HL-60 (cell line): ENCODE measurements around the gene EHBP1L1.

Experiments used
- DNase-seq, 2 experiments: peaks; one replicate each; pipeline ENCODE4 v3.0.0-alpha.2; 2010 to 2020; ENCODE audit warnings: low read depth in 1 of 2, low spot score in 1 of 2
- H3K27ac ChIP-seq: fragments of 250-450 bp; sonication (Bioruptor Pico); replicated peaks from 2 replicates; pipeline ENCODE4 v1.5.1; 2020; ENCODE audit warnings: mild to moderate bottlenecking, moderate library complexity
- H3K27me3 ChIP-seq: fragments of 250-450 bp; sonication (Bioruptor Pico); 2 replicates; pipeline ENCODE4 v1.5.1; 2021; ENCODE audit warnings: mild to moderate bottlenecking, moderate library complexity; ENCODE audit not compliant: insufficient read depth, poor library complexity, severe bottlenecking
- H3K4me3 ChIP-seq: replicated peaks from 2 replicates; pipeline ENCODE4 v1.5.1; 2011; ENCODE audit warnings: mild to moderate bottlenecking, control low read depth, low read length; ENCODE audit not compliant: insufficient read depth
- GABPA ChIP-seq: IDR thresholded peaks from 2 replicates; pipeline ENCODE4 v1.6.1; 2012; ENCODE audit warnings: low read depth
- POLR2AphosphoS5 ChIP-seq: IDR thresholded peaks from 2 replicates; pipeline ENCODE4 v1.6.1; 2012; ENCODE audit warnings: low read depth
- SPI1 ChIP-seq: IDR thresholded peaks from 2 replicates; pipeline ENCODE4 v1.6.1; 2012; ENCODE audit warnings: low read depth, mild to moderate bottlenecking, borderline replicate concordance
- TF ChIP-seq, protein P1 (sequence below): IDR thresholded peaks from one replicate; pipeline ENCODE4 v1.5.1; 2011; ENCODE audit warnings: low read length, control low read depth, inconsistent platforms; ENCODE audit not compliant: insufficient read depth
- TF ChIP-seq, protein P2 (sequence below): IDR thresholded peaks from 2 replicates; pipeline ENCODE4 v1.6.1; 2012; ENCODE audit warnings: low read depth; ENCODE audit not compliant: insufficient replicate concordance

The EHBP1L1 gene

DNA sequence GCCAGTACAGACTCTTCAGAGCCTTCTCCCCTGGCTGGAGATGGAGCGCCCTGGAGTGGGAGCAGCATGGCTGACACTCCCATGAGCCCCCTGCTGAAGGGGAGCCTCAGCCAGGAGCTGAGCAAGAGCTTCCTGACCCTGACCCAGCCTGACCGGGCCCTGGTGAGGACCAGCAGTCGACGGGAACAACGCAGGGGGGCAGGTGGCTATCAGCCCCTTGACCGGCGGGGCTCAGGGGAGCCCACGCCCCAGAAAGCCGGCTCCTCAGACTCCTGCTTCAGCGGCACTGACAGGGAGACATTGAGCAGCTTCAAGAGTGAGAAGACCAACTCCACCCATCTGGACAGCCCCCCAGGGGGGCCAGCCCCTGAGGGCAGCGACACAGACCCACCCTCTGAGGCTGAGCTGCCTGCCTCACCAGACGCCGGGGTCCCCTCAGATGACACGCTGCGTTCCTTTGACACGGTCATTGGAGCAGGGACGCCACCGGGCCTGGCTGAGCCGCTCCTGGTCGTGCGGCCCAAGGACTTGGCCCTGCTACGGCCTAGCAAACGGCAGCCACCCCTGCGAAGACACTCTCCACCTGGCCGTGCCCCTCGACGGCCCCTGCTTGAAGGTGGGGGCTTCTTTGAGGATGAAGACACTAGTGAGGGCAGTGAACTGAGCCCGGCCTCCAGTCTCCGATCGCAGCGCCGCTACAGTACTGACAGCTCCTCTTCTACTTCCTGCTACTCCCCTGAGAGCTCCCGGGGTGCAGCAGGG is 42.3 kb downstream of the EHBP1L1 start:
- Histone ChIP-seq H3K4me3 (no peak overlapping the region), H3K27ac (no peak overlapping the region), H3K27me3 (no peaks in the 10 kb centered on the region)
- no peak for TF ChIP-seq POLR2AphosphoS5
- no peak for TF ChIP-seq SPI1
- TF ChIP-seq, protein P1, sequence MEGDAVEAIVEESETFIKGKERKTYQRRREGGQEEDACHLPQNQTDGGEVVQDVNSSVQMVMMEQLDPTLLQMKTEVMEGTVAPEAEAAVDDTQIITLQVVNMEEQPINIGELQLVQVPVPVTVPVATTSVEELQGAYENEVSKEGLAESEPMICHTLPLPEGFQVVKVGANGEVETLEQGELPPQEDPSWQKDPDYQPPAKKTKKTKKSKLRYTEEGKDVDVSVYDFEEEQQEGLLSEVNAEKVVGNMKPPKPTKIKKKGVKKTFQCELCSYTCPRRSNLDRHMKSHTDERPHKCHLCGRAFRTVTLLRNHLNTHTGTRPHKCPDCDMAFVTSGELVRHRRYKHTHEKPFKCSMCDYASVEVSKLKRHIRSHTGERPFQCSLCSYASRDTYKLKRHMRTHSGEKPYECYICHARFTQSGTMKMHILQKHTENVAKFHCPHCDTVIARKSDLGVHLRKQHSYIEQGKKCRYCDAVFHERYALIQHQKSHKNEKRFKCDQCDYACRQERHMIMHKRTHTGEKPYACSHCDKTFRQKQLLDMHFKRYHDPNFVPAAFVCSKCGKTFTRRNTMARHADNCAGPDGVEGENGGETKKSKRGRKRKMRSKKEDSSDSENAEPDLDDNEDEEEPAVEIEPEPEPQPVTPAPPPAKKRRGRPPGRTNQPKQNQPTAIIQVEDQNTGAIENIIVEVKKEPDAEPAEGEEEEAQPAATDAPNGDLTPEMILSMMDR: no peak
- TF ChIP-seq, protein P2, sequence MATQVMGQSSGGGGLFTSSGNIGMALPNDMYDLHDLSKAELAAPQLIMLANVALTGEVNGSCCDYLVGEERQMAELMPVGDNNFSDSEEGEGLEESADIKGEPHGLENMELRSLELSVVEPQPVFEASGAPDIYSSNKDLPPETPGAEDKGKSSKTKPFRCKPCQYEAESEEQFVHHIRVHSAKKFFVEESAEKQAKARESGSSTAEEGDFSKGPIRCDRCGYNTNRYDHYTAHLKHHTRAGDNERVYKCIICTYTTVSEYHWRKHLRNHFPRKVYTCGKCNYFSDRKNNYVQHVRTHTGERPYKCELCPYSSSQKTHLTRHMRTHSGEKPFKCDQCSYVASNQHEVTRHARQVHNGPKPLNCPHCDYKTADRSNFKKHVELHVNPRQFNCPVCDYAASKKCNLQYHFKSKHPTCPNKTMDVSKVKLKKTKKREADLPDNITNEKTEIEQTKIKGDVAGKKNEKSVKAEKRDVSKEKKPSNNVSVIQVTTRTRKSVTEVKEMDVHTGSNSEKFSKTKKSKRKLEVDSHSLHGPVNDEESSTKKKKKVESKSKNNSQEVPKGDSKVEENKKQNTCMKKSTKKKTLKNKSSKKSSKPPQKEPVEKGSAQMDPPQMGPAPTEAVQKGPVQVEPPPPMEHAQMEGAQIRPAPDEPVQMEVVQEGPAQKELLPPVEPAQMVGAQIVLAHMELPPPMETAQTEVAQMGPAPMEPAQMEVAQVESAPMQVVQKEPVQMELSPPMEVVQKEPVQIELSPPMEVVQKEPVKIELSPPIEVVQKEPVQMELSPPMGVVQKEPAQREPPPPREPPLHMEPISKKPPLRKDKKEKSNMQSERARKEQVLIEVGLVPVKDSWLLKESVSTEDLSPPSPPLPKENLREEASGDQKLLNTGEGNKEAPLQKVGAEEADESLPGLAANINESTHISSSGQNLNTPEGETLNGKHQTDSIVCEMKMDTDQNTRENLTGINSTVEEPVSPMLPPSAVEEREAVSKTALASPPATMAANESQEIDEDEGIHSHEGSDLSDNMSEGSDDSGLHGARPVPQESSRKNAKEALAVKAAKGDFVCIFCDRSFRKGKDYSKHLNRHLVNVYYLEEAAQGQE: no peak
- no peak for TF ChIP-seq GABPA
- DNase-seq: no peak

DNA sequence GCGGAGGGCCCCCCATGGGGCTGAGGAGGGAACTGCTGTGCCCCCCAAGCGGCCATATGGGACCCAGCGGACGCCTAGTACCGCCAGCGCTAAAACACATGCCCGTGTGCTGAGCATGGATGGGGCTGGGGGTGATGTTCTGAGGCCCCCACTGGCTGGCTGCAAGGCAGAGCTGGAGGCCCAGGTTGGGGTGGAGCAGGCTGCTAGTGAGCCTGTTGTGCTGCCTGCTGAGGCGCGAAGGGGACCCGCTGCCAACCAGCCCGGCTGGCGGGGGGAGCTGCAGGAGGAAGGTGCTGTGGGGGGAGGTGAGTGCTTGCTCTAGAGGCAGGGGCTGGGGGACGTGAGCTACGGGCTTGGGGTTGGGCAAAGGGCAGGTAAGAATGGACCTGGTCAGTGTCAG is 42.9 kb downstream of the EHBP1L1 start:
- Histone ChIP-seq H3K4me3 (no peak overlapping the region), H3K27ac (no peak overlapping the region)
- no peak for TF ChIP-seq SPI1
- TF ChIP-seq, protein P2: no peak
- TF ChIP-seq POLR2AphosphoS5: no peak

DNA sequence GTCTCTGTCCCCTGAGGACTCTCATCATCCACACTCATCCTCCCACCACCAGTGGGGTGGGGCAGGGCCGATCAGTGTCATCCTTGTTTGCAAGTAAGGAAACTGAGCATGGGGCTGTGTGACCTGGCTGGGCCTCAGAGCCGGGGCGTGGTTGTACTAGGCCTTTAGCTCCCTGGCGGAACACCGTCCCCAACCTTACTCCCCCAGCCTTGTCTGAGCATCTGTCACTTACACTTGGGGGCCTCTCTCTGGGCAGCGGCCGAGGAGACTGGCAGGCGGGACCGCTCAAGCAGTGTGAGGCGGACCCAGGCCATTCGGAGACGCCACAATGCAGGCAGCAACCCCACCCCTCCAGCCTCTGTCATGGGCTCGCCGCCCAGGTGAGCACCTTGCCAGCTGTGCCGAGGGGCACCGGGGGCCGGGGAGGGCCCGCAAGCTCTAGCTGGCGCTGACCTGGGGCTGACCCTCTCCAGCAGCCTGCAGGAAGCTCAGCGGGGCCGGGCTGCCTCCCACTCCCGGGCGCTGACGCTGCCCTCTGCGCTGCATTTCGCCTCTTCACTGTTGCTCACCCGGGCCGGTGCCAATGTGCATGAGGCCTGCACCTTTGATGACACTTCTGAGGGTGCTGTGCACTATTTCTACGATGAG is 43.6 kb downstream of the EHBP1L1 start:
- Histone ChIP-seq H3K4me3 (no peak overlapping the region), H3K27me3 (no peaks in the 10 kb centered on the region), H3K27ac (no peak overlapping the region)
- no peak for DNase-seq
- TF ChIP-seq POLR2AphosphoS5 (no peak), SPI1 (no peak), GABPA (no peak)
- TF ChIP-seq, protein P2: no peak
- TF ChIP-seq, protein P1: no peak

More for the DNA sequence above, 42.9 kb downstream of the EHBP1L1 start:
- DNase-seq: no peak
- H3K27me3 ChIP-seq: no peaks in the 10 kb centered on the region
